ENCODE data around the gene PDE1A.

DNA sequence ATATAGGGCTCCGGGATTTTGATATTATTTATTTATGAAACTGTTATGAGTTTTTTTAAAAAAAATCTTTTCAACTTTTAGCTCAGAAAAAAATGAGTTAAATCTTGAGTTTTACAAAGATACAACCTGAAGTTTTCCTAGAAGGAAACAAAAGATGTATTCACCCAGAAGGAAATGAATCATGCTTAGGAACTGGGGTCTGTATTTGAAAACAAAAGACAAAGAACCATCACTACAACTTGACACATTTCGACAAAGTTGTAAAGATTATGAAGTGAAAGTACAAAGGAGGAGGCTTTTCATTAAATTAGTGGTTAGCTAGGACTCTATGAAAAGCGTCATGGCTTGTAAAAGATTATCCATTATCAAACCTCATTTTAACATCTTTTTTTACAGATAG is 143.3 kb downstream of the PDE1A start:
- TF ChIP-seq, protein P1, sequence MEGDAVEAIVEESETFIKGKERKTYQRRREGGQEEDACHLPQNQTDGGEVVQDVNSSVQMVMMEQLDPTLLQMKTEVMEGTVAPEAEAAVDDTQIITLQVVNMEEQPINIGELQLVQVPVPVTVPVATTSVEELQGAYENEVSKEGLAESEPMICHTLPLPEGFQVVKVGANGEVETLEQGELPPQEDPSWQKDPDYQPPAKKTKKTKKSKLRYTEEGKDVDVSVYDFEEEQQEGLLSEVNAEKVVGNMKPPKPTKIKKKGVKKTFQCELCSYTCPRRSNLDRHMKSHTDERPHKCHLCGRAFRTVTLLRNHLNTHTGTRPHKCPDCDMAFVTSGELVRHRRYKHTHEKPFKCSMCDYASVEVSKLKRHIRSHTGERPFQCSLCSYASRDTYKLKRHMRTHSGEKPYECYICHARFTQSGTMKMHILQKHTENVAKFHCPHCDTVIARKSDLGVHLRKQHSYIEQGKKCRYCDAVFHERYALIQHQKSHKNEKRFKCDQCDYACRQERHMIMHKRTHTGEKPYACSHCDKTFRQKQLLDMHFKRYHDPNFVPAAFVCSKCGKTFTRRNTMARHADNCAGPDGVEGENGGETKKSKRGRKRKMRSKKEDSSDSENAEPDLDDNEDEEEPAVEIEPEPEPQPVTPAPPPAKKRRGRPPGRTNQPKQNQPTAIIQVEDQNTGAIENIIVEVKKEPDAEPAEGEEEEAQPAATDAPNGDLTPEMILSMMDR (IDR thresholded peaks at IDR 0.05; ENCODE audit: poor library complexity), result no peak
- TF ChIP-seq EZH2phosphoT487 (IDR thresholded peaks at IDR 0.05; ENCODE audit: low read depth, severe bottlenecking, unreplicated experiment), result no peak
- no peak for TF ChIP-seq EZH2 (IDR thresholded peaks at IDR 0.05; ENCODE audit: borderline replicate concordance)
